Neural progenitor cell (in vitro differentiated cells): Measurements from ENCODE around the gene RUFY4.

Experiments used
- EZH2 ChIP-seq: fragments of 200-600 bp; sonication (generic); IDR thresholded peaks from 2 replicates; pipeline ENCODE4 v1.6.1; 2017; ENCODE audit warnings: antibody characterized with exemption, mild to moderate bottlenecking, moderate library complexity
- TF ChIP-seq, protein P1 (sequence below): fragments of 200-600 bp; sonication (generic); IDR thresholded peaks from 2 replicates; pipeline ENCODE4 v1.5.1; 2017; ENCODE audit warnings: antibody characterized with exemption, mild to moderate bottlenecking

DNA sequence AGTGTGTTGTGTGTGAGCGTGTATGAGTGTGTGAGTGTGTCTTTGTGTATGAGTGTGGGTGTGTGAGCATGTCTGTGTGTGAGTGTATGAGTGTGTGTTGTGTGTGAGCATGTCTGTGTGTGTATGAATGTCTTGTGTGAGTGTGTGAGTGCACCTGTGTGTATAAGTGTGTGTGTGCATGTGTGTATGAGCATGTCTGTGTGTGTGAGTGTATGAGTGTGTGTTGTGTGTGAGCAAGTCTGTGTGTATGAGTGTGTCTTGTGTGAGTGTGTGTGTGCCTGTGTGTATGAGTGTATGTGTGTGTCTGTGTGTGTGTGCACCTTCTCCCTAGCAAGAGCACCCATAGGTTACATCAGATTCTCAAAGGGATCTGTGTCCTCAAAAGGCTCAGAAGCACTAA lies 37.8 kb upstream of the RUFY4 start:
- TF ChIP-seq, protein P1, sequence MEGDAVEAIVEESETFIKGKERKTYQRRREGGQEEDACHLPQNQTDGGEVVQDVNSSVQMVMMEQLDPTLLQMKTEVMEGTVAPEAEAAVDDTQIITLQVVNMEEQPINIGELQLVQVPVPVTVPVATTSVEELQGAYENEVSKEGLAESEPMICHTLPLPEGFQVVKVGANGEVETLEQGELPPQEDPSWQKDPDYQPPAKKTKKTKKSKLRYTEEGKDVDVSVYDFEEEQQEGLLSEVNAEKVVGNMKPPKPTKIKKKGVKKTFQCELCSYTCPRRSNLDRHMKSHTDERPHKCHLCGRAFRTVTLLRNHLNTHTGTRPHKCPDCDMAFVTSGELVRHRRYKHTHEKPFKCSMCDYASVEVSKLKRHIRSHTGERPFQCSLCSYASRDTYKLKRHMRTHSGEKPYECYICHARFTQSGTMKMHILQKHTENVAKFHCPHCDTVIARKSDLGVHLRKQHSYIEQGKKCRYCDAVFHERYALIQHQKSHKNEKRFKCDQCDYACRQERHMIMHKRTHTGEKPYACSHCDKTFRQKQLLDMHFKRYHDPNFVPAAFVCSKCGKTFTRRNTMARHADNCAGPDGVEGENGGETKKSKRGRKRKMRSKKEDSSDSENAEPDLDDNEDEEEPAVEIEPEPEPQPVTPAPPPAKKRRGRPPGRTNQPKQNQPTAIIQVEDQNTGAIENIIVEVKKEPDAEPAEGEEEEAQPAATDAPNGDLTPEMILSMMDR, result no peak
- no peak for TF ChIP-seq EZH2
